GM19239 (cell line): ENCODE measurements around the gene LPIN3.

Source experiments
- DNase-seq: peaks from one replicate; pipeline ENCODE4 v3.0.0; 2011; ENCODE audit warnings: low spot score; ENCODE audit not compliant: insufficient read length
- FAIRE-seq: peaks from 2 replicates; lab custom pipeline; 2011; peaks lifted over from hg19 to GRCh38; lab: Jason Lieb, UNC

Gene LPIN3

GRCh38 chr20:41362748-41363140, 22.1 kb downstream of the LPIN3 start:
- FAIRE-seq (no peak), DNase-seq (no peak)

DNA sequence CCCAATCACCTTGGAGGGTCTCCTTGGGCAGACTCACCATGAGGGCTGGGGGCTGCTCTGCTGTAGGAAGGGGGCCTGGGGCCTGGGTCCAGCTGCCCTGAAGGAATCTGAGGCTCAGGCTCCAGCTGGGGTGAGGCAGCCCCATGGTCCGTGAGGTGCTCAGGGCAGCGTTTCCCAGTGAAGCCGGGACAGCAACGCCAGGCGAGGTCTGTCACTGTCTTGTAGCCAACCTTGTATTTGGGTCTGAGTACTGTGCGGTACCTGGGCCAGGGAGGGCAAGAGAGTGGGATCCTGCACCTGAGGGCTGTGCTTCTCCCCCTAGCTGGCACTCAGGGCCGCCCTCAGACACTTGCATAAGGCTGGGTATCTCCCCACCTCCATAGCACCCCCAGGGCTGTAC, 23.0 kb downstream of the LPIN3 start:
- DNase-seq (no peak), FAIRE-seq (no peak)

- DNase-seq (no peak), FAIRE-seq (no peak)
Observed at GRCh38 chr20:41364236-41364855, 23.7 kb downstream of the LPIN3 start.

GRCh38 chr20:41364967-41365765, 24.5 kb downstream of the LPIN3 start:
- FAIRE-seq: no peak
- no peak for DNase-seq

DNA sequence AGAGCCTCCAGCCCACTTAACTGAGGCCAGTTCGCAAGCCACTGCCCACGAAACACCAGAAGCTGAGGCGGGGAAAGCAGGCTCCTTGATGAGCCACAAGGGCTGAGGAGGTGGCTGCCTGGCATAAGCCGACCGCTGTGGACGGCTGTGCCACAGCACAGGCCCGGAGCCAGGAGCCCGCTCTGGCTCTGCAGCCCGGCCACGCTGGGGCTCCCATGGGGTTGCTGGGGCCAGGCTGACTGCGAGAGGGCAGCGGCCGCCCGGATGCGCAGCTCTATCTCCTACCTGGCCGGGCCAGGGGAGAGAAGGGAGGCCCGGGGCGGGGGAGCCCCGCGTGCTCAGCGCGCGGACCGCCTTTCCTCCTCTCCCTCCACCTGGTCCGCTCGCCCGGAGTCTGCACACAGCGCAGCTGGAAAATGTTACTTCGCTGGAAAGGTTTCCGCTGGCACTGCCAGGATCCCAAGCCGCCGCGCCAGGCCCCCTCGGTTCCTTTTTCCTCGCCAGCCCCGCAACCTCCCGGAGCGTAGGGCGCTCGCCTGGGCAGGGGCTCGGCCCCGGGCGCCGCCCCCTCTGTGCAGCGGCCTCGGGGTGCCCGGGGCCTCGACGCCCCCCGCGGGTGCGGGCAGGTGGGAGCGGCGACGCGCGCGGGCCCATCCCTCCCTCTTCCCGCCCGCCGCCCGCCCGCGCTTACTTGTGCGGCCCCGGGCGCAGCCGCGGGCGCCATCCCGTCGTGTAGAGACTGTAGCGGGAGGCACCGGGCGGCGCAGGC, 25.3 kb downstream of the LPIN3 start:
- DNase-seq (no peak), FAIRE-seq (no peak)

GRCh38 chr20:41366546-41367392, 26.1 kb downstream of the LPIN3 start, which contains the start of gene EMILIN3:
Gene EMILIN3 (minus strand): TSS chr20:41366818. CDS start chr20:41366634, 184 bp downstream.
- no peak for FAIRE-seq
- no peak for DNase-seq

- no peak for FAIRE-seq
Observed at GRCh38 chr20:41367393-41367695, 26.7 kb downstream of the LPIN3 start.

GRCh38 chr20:41367956-41368355, 27.3 kb downstream of the LPIN3 start:
- FAIRE-seq: no peak

More at GRCh38 chr20:41367393-41367695, 26.7 kb downstream of the LPIN3 start:
- no peak for DNase-seq

DNA sequence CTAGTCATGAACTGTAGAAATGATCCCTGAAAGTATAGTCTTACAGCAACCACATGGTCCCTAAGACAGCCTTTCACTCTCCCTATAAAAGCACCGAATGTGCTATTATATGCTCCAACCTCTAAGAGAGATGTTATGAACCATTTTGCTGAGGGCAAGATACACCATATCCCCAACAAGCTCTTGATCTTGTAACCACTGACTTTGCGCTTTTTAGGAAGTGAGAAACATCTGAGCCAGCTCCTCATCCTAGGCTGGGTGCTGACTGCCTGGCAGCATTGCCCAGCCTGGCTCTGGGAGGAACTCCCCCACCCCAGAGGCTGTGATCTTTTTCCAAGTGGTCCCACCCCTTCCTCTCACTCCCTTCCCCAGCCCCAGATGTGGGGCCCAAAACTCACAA, 29.1 kb downstream of the LPIN3 start:
- FAIRE-seq (no peak), DNase-seq (no peak)

More at GRCh38 chr20:41367956-41368355, 27.3 kb downstream of the LPIN3 start:
- no peak for DNase-seq

DNA sequence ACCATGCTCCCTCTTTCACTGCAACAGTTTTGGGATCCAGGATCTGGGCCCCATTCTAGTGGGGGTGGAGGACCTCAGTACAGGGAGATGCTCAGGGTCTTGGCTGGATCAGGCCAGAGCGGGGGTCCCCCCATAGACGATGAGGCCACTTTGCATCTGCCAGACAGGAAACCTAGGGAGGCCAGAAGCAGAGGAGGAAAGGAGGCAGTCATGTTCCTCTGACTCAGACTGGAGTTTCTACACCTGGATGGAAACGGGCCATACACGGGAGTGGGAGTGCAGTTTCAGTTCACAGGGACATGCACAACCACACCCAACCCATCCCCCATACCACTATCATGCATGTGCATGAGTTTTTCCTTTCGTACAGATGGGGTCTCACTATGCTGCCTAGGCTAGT, 29.6 kb downstream of the LPIN3 start:
- no peak for FAIRE-seq
- DNase-seq: no peak

DNA sequence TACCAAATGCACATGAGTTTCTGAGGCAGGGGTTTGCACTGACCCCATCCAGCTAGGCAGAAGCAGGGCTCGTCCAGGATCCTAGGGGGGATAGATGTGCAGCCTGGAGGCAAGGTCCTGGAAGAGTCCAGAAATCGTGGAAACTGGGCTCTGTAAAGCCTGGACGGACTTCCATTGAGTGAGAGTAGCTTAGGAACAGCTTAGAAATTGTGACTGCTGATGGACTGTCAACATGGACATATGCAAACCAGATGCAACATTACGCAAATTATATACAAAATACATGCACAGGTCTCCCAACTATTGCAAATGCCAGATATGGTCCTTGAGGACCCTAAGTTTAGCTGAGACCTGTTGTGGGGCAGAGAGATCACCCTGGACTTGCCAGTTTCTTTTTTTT, 30.8 kb downstream of the LPIN3 start:
- no peak for FAIRE-seq
- DNase-seq: no peak

- no peak for DNase-seq
- no peak for FAIRE-seq
Observed at GRCh38 chr20:41373251-41373783, 32.7 kb downstream of the LPIN3 start.

- no peak for DNase-seq
- FAIRE-seq: no peak
Observed at GRCh38 chr20:41373931-41374920, 33.6 kb downstream of the LPIN3 start.

GRCh38 chr20:41375846-41376245, 35.2 kb downstream of the LPIN3 start:
- DNase-seq (no peak), FAIRE-seq (no peak)

- DNase-seq: no peak
Observed at GRCh38 chr20:41376349-41376748, 35.7 kb downstream of the LPIN3 start.

DNA sequence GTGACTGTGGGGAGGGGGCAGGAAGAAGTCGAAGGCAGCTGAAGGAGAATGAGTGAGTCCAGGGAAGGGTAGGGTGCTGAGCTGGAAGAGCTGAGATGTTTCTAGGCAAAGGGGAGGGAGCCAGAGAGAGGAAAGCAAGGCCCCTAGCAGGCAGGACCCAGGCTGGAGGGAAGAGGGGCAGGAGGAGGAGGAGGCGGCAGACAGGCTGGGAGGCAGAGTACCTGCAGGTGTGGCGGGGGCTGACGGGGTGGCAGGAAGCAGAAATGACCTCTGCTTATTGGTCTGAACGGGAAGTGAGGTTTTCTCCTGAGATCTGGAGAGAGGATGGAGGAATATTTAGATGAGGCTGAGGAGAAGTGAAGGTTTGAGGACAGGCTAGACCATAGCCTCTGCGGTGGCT, 36.7 kb downstream of the LPIN3 start:
- no peak for FAIRE-seq

More at GRCh38 chr20:41376349-41376748, 35.7 kb downstream of the LPIN3 start:
- FAIRE-seq: no peak

DNA sequence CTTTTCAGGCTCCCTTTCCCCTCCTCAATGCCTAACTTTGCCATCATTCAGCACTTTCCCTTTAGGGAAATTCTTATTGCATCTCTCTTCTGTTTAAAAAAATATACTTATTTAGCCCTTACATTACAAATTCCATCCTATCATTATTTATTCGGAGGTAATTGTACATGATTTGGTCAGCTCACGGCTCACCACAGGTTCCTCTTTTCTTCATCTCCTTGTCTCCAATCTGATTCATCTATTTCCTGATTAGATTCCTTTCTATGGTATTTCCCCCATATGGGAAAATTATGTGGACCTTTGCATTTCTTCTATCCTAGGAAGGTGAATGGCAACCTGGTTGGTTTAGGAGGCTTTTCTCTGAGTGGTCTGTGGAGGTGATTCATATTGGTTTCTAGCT, 38.9 kb downstream of the LPIN3 start:
- FAIRE-seq (no peak), DNase-seq (no peak)

More for the DNA sequence above, 36.7 kb downstream of the LPIN3 start:
- no peak for DNase-seq

DNA sequence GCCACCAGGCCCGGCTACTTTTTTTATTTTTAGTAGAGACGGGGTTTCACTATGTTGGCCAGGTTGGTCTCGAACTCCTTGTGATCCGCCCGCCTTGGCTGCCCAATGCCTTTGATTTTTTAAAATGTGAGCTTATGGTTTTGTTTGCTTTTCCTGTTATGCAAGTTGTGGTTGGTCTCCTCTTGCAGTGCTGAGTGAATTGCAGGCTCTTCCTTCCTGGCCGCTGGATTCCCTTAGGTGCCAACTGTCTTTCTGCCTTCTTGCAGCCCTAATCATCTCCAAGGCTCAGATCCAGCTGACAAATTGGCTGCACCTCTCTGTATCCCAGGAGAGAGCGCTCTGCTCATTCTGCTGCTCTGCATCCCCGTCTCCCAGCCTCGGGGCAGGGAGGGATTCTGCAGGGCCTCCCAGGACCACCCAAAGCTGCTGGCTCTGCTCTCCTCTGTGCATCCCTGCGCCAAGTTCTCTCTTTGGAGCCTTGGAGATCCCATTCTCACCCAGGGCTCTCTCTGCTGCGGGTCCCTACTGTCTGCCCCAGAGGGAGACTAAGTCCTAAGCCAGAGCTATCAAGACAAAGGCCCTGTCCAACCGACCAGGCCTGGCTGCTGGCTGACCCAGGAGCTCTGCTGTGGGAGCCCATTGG, 40.1 kb downstream of the LPIN3 start:
- no peak for FAIRE-seq
- no peak for DNase-seq
